ENCODE data around the gene ZBED1.

DNA sequence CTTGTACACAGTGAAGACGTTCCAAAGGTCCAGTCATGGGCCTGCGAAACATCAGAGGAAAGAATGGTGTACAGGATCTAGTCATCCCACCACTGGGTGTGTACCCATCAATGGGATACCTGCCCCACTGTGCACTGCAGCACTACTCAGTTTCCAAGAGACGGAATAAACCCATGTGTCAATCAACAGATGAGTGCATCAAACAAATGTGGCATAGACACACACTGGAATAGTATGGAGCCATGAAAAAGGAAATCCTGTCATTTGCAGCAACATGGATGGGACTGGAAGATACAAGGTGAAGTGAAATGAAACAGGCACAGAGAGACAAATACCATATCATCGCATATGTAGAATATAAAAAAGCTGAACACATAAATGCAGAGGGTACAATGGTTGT lies 48.0 kb downstream of the ZBED1 start:
- TF ChIP-seq POLR2A (IDR thresholded peaks at IDR 0.05; ENCODE audit: low read length) (no peak), GATA1 (IDR thresholded peaks at IDR 0.05; ENCODE audit: low read depth, low read length) (no peak)

All from erythroblast (primary cell).